Thoracic aorta (tissue), 2 donors: ENCODE data around the gene LYSET. TPM values are rescaled to one million over a fixed set of nuclear protein-coding genes. Genes with fewer than 3 reads are reported as not detected.

Source experiments
- ATAC-seq: fragments of 150-250 bp; one replicate; pipeline ENCODE4 v1.8.0; 2017; ENCODE audit warnings: low read depth; ENCODE audit not compliant: insufficient number of reproducible peaks, low FRiP score
- DNase-seq: peaks from one replicate; pipeline ENCODE4 v3.0.0-alpha.2; 2020; ENCODE audit warnings: low spot score
- H3K27ac ChIP-seq, 2 donors: fragments of 200-600 bp; sonication (generic); 1 replicate in 1 of 2; 2 replicates in 1 of 2; pipeline ENCODE4 v1.5.1; 2016; ENCODE audit warnings: mild to moderate bottlenecking in 2 of 2, moderate library complexity in 2 of 2
- H3K27me3 ChIP-seq: fragments of 200-600 bp; sonication (generic); replicated peaks from 2 replicates; pipeline ENCODE4 v1.6.0; 2016; ENCODE audit warnings: mild to moderate bottlenecking; ENCODE audit not compliant: insufficient read depth
- H3K36me3 ChIP-seq: fragments of 200-600 bp; sonication (generic); one replicate; pipeline ENCODE4 v1.5.1; 2016
- H3K4me1 ChIP-seq, 2 donors: fragments of 200-600 bp; sonication (generic); 1 replicate in 1 of 2; 2 replicates in 1 of 2; pipeline versions ENCODE4 v1.5.1 to v1.6.0; 2016; ENCODE audit warnings: low read depth in 2 of 2, mild to moderate bottlenecking in 1 of 2; ENCODE audit not compliant: control insufficient read depth in 1 of 2
- H3K4me3 ChIP-seq: fragments of 200-600 bp; sonication (generic); 2 replicates; pipeline ENCODE4 v1.5.1; 2016; ENCODE audit warnings: mild to moderate bottlenecking
- H3K9me3 ChIP-seq: fragments of 200-600 bp; sonication (generic); 2 replicates; pipeline ENCODE4 v1.5.1; 2016
- total RNA-seq, 2 donors: library from RNA; depleted of rRNA; stranded (reverse); fragments of >200 nt; gene quantifications; one replicate each; pipeline versions ENCODE4 v1.1.0 to v1.2.3, GENCODE V29; 2016
- TF ChIP-seq, protein P1 (sequence below): fragments of 200-600 bp; sonication (generic); IDR thresholded peaks from one replicate; pipeline ENCODE4 v1.5.1; 2019; ENCODE audit warnings: antibody characterized with exemption

LYSET gene
- total RNA-seq, 2 donors from 2014 or later, result 3.2 to 5.2 TPM

- Histone ChIP-seq H3K9me3 (no peaks in the 10 kb centered on the region), H3K36me3 (peaks cover 5% of the 10 kb centered on the region), H3K4me1 (peaks cover 9 to 29% of the 10 kb centered on the region in 2 donors), H3K4me3 (peak overlapping the region; percentile 96), H3K27ac (peak overlapping the region; percentile 80 to 88), H3K27me3 (no peaks in the 10 kb centered on the region)
- DNase-seq (no peak), ATAC-seq (peak; percentile 57)
- TF ChIP-seq, protein P1, sequence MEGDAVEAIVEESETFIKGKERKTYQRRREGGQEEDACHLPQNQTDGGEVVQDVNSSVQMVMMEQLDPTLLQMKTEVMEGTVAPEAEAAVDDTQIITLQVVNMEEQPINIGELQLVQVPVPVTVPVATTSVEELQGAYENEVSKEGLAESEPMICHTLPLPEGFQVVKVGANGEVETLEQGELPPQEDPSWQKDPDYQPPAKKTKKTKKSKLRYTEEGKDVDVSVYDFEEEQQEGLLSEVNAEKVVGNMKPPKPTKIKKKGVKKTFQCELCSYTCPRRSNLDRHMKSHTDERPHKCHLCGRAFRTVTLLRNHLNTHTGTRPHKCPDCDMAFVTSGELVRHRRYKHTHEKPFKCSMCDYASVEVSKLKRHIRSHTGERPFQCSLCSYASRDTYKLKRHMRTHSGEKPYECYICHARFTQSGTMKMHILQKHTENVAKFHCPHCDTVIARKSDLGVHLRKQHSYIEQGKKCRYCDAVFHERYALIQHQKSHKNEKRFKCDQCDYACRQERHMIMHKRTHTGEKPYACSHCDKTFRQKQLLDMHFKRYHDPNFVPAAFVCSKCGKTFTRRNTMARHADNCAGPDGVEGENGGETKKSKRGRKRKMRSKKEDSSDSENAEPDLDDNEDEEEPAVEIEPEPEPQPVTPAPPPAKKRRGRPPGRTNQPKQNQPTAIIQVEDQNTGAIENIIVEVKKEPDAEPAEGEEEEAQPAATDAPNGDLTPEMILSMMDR, result no peak
Observed at GRCh38 chr14:93207468-93208308, 22.6 kb downstream of the LYSET start.

GRCh38 chr14:93212432-93212831 is 27.3 kb downstream of the LYSET start:
- Histone ChIP-seq H3K27ac (no peak overlapping the region), H3K4me1 (peaks cover 7 to 21% of the 10 kb centered on the region in 2 donors), H3K27me3 (no peaks in the 10 kb centered on the region), H3K9me3 (no peaks in the 10 kb centered on the region), H3K36me3 (peaks cover 35% of the 10 kb centered on the region), H3K4me3 (no peak overlapping the region)
- DNase-seq (no peak), ATAC-seq (no peak)
- TF ChIP-seq, protein P1, result no peak

DNA sequence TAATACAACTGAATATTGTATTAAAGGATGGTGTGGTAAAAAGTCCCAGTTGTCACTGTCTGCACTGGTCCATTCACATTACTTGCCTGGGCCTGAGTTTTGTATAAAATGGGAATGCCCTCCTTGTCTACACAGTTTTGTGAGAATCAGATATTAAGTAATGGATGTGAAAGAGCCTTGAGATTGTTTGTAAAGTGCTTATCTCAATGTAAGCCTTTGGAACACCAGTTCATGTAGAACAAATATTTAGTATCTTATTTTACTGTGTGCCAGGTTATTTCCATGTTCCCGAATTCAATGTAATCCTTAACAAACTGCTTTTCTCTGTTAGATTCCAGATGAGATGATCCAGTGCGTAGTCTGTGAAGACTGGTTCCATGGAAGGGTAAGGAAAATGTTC is 29.5 kb downstream of the LYSET start:
- no peak for DNase-seq
- peaks cover 47% of the 10 kb centered on the region for H3K36me3 ChIP-seq

GRCh38 chr14:93219103-93219726 is 34.1 kb downstream of the LYSET start:
- no peak for DNase-seq
- no peak for ATAC-seq
- no peaks in the 10 kb centered on the region for H3K4me1 ChIP-seq
- TF ChIP-seq, protein P1, result no peak
- H3K36me3 ChIP-seq, result peaks cover 57% of the 10 kb centered on the region
- no peaks in the 10 kb centered on the region for H3K9me3 ChIP-seq
- H3K27ac ChIP-seq, result no peak overlapping the region
- no peak overlapping the region for H3K4me3 ChIP-seq
- H3K27me3 ChIP-seq, result no peaks in the 10 kb centered on the region

More for the DNA sequence above, 29.5 kb downstream of the LYSET start:
- no peak for ATAC-seq
- TF ChIP-seq, protein P1, result no peak
- H3K4me1 ChIP-seq, result peaks cover 0 to 1% of the 10 kb centered on the region in 2 donors
- no peak overlapping the region for H3K27ac ChIP-seq
- H3K4me3 ChIP-seq, result no peak overlapping the region
- no peaks in the 10 kb centered on the region for H3K9me3 ChIP-seq
- no peaks in the 10 kb centered on the region for H3K27me3 ChIP-seq

- Histone ChIP-seq H3K36me3 (peaks cover 48% of the 10 kb centered on the region), H3K4me1 (no peaks in the 10 kb centered on the region), H3K27ac (no peak overlapping the region), H3K27me3 (no peaks in the 10 kb centered on the region), H3K9me3 (no peaks in the 10 kb centered on the region), H3K4me3 (no peak overlapping the region)
- TF ChIP-seq, protein P1, result no peak
- ATAC-seq, result no peak
- no peak for DNase-seq
Observed at GRCh38 chr14:93220509-93220908, 35.4 kb downstream of the LYSET start.
